ENCODE results near the gene ITGB1BP1.

Gene ITGB1BP1

GRCh38 chr2:9424447-9425164, 1.3 kb upstream of the ITGB1BP1 start:
- DNase-seq: no peak

GRCh38 chr2:9423922-9424272, 569 bp upstream of the ITGB1BP1 start:
- DNase-seq: peak; percentile 14

GRCh38 chr2:9422321-9423099, 818 bp downstream of the ITGB1BP1 start:
- peak; percentile 52 for DNase-seq

GRCh38 chr2:9420495-9420894, 2.8 kb downstream of the ITGB1BP1 start:
- DNase-seq: no peak

- no peak for DNase-seq
Measured at GRCh38 chr2:9419541-9419940, 3.8 kb downstream of the ITGB1BP1 start.

GRCh38 chr2:9418746-9419145, 4.6 kb downstream of the ITGB1BP1 start:
- no peak for DNase-seq

- no peak for DNase-seq
Measured at GRCh38 chr2:9417725-9418124, 5.6 kb downstream of the ITGB1BP1 start.

- no peak for DNase-seq
Measured at GRCh38 chr2:9416962-9417316, 6.4 kb downstream of the ITGB1BP1 start.

- DNase-seq: no peak
Measured at GRCh38 chr2:9416267-9416961, 6.9 kb downstream of the ITGB1BP1 start.

GRCh38 chr2:9415516-9416169, 7.7 kb downstream of the ITGB1BP1 start:
- no peak for DNase-seq

GRCh38 chr2:9412781-9413180, 10.5 kb downstream of the ITGB1BP1 start:
- DNase-seq: no peak

- no peak for DNase-seq
Measured at GRCh38 chr2:9410108-9410507, 13.2 kb downstream of the ITGB1BP1 start.

- DNase-seq: no peak
Measured at GRCh38 chr2:9408641-9409151, 14.6 kb downstream of the ITGB1BP1 start.

GRCh38 chr2:9407363-9407811, 15.9 kb downstream of the ITGB1BP1 start:
- no peak for DNase-seq

GRCh38 chr2:9406529-9407362, 16.6 kb downstream of the ITGB1BP1 start:
- no peak for DNase-seq

GRCh38 chr2:9405636-9406035, 17.7 kb downstream of the ITGB1BP1 start:
- DNase-seq: no peak

- no peak for DNase-seq
Measured at GRCh38 chr2:9404451-9404850, 18.9 kb downstream of the ITGB1BP1 start.

GRCh38 chr2:9403924-9404323, 19.4 kb downstream of the ITGB1BP1 start:
- DNase-seq: no peak

GRCh38 chr2:9401646-9402371, 21.5 kb downstream of the ITGB1BP1 start:
- no peak for DNase-seq

- no peak for DNase-seq
Measured at GRCh38 chr2:9401059-9401547, 22.2 kb downstream of the ITGB1BP1 start.
